GM21717 (cell line): Measurements from ENCODE around the gene PSMD11.

ENCODE experiments used
- ATAC-seq: cut with Tn5 transposase; IDR thresholded peaks from one replicate; pipeline ENCODE4 v1.9.1; 2021; ENCODE audit warnings: mild to moderate bottlenecking, moderate library complexity; ENCODE audit not compliant: unreplicated experiment

Gene PSMD11

DNA sequence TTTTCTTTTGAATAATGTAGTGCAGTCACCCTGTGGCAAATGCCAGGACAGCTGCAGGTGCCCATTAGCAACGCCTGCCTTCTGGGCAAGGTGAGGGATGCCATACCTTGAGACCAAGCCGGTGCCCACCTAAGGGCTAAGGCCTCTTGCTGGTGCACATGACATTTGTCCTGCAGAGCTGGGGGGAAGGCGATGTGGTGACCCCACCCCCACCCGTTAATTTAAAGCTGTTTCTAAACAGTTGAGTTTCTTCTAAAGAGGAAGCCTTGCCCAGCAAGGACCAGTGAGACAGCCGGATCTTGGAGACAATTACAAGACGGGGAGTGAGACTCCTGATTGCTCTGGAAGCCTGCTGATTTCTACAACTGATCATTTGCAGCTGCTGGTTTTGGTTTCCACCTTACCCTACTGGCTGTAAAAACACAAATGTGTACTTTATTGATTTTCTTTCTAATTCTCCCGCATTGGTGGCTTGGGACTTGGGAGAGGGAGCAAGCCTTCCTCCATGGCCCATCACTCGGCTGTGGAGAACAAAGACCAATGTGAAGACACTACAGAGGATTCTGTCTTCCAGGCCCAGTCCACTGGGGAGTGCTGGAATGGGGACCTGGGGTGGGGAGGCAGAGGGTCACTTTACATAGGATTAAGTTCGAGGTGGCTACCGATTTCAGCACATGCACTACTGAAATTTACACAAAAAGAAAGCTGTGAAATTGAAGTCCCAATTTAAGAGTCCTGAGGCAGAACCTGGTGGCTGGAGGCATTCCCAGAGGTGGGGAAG lies 45.2 kb downstream of the PSMD11 start:
- ATAC-seq = no peak

DNA sequence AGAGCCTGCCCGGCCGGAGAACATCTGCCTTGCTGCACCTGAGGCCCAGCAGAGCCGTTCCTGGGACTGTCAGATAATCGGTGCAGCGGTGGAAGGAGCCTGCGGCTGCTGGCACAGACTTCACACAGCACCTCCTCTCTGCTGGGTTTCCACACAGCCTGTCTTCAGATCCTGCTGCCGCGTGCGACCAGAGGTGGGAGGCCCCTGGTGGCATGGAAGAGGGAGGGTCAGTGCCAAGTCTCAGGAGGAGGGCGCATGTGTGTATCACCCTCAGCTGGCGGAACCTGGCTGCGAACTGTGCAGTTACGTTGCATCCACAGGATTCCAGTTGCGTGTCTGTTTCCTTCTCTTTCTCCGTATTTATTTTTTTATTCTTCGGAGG lies 45.8 kb downstream of the PSMD11 start:
- ATAC-seq = no peak

DNA sequence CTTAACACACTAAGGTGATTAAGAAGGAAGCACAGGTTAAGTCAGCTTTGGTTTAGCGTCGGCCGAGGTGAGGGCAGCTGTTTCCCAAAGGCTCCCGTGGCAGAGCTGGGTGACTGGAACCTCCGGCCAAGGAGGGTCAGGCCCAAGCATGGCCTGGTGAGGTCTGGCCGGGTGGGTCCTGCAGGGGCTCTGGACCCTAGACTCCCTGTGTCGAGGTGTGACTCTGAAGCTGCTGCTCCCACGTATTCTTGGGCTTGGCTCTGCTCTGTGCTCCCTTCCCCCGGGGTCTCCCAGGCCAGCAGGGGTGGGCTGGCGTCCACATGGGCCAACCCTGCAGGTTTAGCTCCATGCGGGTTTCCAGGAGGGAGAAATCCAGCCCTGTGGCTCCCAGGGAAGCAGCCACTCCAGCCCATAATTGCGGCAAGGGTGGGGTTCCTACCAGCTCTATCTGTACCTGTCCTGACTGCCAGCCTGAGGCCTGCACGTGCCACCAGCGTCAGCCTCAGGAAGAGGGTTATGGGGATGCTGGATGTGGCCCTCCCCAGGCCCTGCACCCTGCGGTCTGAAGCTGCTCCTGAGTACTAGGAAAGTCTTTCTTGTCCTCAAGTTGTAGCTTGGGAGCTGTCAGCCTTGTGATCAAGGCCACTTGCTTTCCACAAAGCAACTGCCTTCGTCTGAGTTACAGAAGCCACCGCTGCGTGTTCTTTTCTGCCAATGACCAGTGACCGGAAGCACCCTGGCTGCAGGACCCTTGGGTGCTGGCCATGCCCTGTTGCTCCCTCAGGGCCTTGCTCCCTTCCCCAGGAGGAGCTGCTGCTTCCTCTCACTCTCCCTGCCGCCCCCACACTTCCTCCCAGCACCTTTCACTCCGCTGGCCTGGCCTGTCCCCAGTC lies 47.3 kb downstream of the PSMD11 start:
- ATAC-seq = no peak

DNA sequence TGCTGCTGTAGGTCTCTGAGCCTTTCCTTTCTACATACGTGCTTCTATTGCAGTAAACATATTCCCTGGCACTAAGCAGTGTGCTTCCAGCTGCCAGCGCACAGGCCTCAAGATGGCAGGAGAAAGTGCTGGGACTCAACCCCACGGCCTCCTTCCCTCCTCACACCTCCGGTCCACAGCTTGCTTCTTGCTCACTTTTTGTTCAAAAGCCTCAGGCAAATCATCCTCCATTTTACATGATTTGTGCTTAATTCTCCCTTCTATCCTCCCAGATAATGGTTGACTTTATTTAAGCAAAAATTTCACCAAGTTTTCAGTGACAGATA lies 47.9 kb downstream of the PSMD11 start:
- no peak for ATAC-seq

DNA sequence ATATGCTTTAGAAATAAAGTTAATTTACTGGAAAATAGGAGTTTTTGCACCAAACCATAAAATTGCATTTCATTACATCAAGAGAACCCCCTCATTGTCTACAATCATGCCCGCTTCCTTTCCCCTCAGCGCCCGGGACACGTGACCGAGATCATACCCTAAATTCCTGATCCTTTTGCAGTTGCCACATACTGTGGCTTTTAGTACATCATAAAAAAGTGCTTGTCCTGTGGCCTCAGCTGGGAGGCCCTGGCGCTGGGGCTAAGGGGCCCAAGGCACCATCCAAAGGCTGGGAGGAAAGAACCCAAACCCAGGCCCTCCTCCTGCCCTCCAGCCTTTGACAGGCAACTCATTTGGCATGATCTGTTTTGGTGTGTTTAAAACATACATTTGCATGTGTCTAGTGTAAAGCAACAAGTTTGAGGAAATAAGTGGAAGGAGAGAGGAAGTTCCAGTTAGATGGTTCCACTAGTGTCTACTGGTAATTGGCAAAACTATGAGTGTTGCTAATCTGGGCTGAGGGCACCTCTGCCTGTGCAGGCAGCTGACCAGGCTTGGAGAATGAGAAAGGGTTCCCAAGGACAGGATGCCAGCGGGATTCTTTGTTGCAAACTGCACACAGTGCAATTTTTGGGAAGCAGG lies 48.5 kb downstream of the PSMD11 start:
- ATAC-seq = no peak

DNA sequence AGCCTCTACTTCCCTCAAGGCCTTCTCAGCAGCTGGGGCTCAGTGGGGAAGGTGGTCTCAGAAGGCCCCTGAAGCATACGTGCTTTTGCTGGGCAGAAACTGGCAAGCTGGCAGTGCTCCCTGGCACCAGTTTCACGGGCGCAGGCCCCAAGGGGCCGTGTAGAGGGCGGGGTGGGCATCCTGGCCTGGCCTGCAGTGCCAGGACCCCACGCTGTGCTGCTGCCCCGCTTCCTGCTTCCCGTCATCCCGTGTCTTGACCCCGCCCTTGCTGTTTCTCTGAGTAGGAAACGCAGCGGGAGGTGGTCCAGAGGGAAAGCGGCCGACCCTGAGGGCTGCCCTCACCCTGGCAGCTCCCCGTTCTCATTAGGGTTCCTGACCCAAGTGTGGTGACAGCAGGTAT lies 49.3 kb downstream of the PSMD11 start:
- ATAC-seq = no peak

DNA sequence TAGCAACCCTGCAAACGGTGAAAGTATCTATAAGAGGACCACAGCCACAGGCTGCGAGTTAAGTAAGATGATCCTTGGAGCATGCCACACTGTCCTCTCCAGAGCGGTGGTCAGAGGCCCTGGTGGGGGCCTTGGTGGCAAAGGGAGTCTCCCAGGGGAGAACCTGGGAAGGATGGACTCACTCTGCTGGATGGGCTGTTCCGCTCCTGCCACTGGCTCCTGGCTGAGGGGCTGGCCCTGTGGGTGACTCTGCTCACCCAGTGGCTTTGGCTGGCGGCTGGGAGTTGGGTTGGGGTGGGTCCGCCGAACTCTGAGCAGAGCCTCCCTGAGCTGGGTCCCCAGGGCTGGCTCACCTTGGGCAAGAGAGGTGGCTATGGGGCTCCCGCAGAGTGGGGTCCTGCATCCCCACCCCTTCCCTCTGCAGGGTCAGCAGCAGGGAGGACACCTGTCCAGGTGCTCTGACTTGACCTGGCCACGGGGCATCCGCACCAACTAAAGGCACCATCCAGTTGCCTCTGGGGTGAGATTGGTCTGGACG lies 49.7 kb downstream of the PSMD11 start:
- no peak for ATAC-seq

DNA sequence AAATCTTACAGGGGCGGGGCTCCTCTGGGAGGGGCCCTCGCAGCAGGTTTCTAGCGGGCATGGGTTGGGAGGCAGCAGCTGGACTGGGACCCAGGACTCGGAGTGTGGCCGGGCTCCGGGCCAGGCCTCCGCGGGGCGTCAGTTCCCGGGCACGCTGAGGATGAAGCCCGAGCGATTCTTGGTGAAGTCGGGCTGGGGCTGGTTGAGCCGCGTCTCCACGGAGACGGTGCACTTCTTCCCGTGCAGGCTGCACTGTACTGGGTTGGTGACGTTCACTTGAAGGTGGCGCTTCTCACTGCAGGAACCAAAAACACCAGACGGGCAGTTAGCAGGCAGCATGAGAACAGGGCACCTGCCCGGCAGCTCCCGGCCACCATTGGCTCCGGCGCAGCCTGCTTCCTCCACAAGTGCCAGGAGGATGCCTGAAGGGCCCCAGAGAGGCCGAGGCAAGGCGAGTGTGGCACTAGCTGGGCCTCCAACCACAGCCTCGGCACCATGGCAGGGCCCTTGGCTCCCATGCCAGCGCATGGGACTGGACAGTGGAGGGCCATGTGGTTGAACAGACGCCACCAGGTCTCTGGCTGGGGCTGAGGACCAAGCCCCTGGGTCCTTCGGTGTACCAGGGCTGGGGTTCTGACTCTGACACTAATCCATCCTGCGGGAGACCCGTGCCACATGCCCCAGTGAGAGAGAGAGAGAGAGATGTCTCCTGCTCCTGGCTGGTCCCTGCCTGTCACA lies 50.5 kb downstream of the PSMD11 start:
- ATAC-seq = no peak

DNA sequence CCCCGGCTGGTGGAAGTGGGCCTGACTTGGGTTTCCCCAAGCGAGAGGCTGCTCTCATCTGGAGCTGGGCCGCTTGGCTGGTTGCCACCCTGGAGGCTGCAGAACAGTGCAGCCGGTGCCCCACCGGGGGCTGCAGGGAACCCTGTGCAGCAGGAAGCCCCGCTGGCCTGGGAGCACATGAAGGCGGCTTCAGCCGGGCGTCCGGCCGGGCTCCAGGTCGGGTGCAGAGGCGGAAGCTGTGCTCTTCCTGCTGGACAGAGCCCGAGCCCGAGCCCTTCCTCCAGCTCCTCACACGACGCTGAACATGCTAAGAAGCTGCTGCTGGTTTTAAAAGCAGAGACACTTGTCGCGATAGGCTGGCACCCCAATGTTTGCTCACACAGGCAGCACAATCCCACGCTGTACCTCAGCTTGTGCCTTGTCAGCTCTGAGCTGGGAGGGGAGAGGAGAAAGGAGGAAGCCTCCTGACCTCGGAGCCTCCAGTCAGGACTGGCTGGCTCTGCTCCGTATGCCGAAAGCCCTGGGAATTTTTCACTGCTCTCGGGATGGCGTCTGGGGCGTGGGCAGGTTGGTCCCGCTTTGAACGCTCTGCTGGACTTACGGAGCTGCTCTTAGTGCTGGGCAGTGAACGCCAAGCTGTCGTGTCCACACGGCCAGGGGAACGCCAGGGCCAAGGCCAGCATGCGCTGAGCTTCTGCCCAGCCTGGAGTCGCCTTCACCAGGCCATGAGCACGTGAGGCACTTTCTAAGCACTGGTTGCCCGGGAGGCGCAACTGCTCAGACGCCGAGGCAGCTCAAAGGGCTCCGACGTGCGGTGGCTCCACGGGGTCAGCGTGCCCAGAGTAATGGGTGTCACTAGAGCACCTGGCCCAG lies 51.3 kb downstream of the PSMD11 start:
- ATAC-seq = no peak

DNA sequence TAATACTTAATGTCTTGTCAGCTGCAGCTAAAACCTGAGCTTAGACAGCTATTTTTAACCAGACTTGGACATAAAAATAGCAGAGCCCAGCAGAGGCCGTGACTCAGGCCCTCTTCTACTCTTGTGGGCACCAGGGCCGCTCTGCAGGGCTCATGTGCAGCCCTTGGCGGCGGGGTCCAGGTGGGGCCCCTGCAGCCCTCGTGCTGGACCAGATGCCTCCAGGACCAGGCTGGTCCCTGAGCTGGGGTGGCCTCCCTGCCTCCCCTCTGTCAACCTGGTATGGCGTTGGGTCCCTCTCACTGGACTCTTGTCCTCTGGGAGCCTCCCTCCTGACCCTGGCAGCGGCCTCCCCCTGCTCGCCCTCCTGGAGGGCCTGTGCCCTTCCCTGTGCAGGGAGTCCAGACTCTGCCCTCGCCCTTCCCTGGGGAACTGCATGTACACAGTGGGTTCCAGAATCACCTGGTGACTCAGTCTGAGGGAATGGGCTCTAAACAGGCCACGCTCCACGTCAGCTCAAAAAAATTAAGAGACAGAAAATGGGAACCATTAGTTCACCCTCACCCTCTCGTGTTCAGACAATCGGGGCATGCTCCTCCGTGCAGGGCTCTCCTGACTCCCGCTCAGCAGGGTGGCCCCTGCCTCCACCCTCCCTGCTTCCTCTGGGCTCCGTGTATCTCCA lies 52.2 kb downstream of the PSMD11 start:
- no peak for ATAC-seq

DNA sequence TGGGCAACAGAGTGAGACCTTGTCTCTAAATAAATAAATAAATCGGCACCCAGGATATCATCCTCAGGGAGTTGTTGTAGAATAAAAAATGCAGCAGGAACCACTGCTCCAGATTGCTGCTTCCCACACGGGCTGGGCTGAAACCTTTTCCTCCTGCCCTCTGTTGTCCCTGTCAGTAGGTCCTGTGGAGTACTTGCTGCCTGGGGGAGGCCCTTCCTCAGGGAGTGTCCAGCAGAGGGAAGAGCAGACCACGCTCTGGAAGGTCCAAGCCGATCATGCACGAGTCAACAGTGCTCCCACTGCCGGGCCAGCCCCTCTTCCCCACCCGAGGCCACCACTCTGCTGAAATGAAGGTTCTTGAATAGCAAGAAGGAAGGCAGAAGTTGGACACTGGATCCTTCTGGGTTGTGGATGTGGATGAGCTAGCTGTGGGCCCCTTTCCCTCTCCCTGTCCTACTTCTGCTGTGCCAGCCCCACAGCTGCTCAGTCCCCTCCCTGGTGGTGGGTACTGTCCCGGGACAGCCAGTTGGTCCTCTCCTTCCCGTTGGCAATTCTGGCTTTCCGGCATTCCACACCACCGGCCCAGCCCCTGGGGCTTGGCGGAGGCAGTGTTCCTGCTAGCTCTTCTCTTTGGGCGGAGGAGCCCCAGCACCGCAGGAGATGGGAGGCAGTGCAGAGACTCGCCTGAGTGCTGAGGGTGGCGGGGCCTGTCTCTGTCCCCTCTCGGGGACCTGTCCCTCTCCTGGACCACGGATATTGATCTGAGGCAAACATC lies 53.3 kb downstream of the PSMD11 start:
- ATAC-seq = no peak

DNA sequence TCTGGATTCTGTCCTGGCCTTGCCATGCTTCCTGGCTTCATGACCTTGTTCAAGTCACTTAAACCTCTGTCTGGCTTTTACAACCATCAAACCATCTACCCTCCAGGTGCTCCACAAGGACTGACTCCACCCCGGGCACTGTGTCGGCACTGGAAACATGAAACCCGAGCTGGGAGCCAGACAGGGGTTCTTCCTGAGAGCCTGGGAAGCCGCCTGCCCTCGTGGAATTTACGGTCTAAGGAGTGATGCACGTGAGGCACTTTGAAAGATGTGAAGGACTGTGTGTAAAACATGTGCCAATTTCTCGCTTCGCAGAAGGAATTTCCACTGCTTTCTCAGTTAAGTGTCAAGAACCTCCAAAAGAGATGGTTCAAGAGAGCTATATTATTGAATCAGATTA lies 54.1 kb downstream of the PSMD11 start:
- no peak for ATAC-seq

DNA sequence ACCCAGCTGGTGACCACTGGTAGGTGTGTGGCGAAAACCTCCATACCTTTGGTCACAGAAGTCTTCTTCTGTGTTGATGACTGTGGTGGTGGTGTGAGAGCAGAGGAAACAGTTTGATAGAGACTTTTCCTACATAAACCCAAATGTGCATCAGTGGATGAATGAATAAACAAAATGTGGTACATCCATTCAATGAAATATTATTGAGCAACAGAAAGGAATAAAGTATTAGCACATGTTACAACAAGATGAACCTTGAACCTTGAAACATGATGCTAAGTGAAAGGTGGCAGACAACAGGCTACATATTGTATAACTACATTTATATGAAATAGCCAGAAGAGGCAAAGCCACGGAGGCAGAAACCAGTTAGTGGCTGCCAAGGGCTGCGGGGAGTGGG lies 57.7 kb downstream of the PSMD11 start:
- no peak for ATAC-seq

DNA sequence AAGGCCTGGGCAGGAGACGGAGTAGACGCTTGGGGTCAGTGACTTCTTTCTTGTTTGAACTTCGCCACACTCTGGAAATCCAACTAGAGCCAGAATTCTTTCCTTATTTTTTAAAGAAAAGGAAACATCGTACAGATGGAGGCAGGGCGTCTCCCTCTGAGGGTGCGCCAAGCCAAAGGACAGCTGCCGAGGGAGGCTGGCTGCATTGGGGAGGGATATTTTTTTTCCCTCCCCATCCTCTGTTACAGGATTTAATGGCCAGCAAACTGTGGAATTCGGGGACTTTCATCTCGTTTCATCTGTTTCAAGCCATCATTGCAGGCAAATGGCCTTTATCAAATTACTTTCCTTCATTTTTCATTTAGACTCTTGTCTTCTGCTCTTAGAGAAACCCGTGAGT lies 58.4 kb downstream of the PSMD11 start:
- no peak for ATAC-seq

DNA sequence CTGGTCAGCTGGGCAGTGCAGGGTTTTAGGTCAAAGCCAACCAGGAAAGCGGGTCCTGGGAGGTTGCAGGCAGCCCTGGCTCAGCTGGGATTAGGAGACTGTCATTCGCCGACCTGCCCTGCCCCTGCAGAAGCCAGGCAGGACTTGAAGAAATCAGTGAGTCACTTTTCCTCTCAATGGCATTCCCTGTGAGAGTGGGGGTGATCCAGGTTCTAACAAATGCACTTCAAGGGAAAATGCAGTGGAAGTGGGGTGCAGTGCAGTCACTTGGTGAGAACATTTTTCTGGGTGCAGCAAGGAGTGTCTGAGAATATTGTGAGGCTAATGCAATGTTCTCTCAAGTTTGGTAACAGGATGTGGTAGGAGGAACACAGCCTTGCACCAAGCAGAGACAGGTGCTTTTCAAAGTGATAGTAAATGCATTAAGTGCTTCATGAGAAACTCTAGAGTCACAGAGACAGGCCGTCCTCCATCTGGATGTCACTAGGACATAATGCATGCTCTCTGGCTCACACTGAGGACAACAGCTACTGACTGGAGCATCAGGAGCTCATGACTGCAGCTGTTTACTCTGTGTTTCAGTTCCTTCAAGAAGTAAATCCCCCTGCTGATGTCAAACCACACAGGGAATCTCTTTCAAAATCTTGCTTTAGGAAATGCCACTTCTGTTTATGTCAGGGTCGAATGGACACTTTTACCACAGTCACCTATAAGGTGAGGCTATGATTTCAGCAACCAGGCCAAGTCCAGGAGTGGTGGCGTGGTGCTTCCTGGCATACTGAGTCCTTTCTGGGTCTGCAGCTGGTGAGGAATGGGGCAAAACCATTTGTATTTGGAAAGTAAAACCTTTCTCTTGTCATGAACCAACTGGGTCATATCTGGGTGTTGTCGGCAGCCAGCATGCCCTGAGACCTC lies 59.2 kb downstream of the PSMD11 start:
- ATAC-seq = peak; percentile 77

DNA sequence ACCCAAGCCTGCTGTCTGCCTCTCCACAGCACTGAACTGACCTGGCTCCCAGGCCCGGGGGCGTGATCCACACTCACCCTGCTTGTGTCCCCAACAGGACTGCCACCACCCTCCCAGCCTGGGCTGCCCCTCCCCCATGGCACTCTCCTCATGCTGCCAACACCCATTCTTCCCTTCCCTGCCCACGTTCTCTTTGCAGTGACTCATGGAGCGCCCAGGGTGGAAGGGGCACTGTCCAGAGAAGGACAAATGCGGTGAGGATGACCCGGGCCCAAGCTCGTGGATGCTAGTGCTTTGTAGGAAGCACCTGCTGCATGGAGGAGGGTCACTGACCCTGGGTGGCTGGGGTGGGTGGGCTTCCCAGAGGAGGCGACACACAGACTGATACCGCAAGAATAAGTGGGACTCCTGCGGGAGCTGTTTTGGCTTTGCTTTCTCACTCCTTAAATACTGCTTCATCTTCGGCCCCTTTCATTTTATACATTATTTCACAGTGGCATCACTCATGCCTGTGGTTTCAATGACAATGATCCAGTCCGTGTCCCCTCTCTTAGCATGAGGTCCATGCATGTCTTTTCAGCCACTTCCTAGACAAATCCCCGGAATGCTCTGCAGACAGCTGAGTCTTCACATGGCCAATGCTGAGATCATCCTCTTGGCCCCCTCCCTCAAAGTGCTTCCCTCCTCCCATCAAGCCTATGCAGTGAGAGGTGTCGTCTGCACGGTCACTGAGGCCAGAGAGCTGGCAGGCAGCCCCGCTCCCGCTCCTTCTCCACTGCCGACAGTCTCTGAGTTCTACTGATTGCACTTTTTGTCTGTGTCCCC lies 60.1 kb downstream of the PSMD11 start:
- no peak for ATAC-seq

DNA sequence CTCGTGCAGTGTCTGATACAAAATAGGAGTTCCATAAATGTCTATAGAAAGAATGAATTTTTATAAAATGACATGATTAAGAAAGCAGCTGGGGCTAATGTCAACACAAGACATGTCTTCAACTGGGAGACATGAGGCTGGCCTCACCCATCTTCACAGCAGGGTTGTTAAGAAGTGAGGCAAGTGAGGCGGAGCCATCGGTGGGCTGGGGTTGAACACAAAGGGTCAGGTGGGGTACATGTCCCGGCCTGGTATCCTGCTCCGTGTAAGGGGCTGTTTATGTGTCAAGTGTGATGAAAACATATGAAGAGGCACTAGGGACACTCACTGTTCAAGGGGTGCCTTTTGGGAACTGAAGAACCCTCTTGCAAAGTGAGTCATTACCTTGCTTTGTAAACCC lies 64.6 kb downstream of the PSMD11 start:
- no peak for ATAC-seq
